ENCODE data around the gene GRM4. TPM values are rescaled to one million over a fixed set of nuclear protein-coding genes. Genes with fewer than 3 reads are reported as not detected.

The GRM4 gene
- total RNA-seq, 1 experiment from 2014 or later, result 5.6 TPM

- H4K20me1 ChIP-seq (ENCODE audit: control insufficient read depth, insufficient read depth, insufficient read length), result peaks cover 2% of the 10 kb centered on the region
- no peak overlapping the region for H2BK120ac ChIP-seq (ENCODE audit: low read depth, low read length, poor library complexity, severe bottlenecking)
- H2AK5ac ChIP-seq (ENCODE audit: insufficient read length, low read length), result no peak overlapping the region
- H2BK15ac ChIP-seq (ENCODE audit: low read depth, low read length), result no peak overlapping the region
- H3K56ac ChIP-seq (ENCODE audit: insufficient read length, low read depth, low read length), result no peak overlapping the region
- H3K27ac Mint-ChIP-seq, result no peak overlapping the region
- H3K18ac ChIP-seq (ENCODE audit: insufficient read length, low read depth, low read length), result no peak overlapping the region
- no peaks in the 10 kb centered on the region for H3K9me3 Mint-ChIP-seq
- no peak overlapping the region for H2AFZ ChIP-seq (ENCODE audit: low read length)
- no peak for DNase-seq
- H3K23me2 ChIP-seq (ENCODE audit: insufficient read length, low read depth, low read length, poor library complexity, severe bottlenecking), result no peaks in the 10 kb centered on the region
- H3K27ac ChIP-seq (ENCODE audit: insufficient read length, low read depth, low read length), result no peak overlapping the region
- H3K27me3 Mint-ChIP-seq (ENCODE audit: low read depth), result no peaks in the 10 kb centered on the region
- H3K79me2 ChIP-seq (ENCODE audit: insufficient read depth, low read length), result no peaks in the 10 kb centered on the region
- H3K4ac ChIP-seq (ENCODE audit: low read depth, low read length), result no peak overlapping the region
- H3K4me2 ChIP-seq (ENCODE audit: insufficient read depth, insufficient read length, low read length), result no peak overlapping the region
- H3K23ac ChIP-seq (ENCODE audit: insufficient read length, low read depth, low read length), result no peak overlapping the region
- peaks cover 17 to 37% of the 10 kb centered on the region in 2 experiments for H3K4me1 Mint-ChIP-seq
- no peak overlapping the region for H2BK5ac ChIP-seq (ENCODE audit: insufficient read length, low read length)
- H3T11ph ChIP-seq (ENCODE audit: low read length), result no peak overlapping the region
- no peak overlapping the region for H3K9ac ChIP-seq (ENCODE audit: extremely low read depth, insufficient read length, low read length)
- TF ChIP-seq CTCF (conservative IDR thresholded peaks at IDR 0.05), result no peak
- H3K4me1 ChIP-seq (ENCODE audit: insufficient read depth, low read length), result no peaks in the 10 kb centered on the region; the same call in 1 of the 2 replicates
- H3K9me3 ChIP-seq (ENCODE audit: control insufficient read depth, low read depth, low read length), result no peaks in the 10 kb centered on the region
- H3K36me3 Mint-ChIP-seq (ENCODE audit: insufficient read depth in 1 of 3, low read depth in 3 of 3), result no peaks in the 10 kb centered on the region
- no peak overlapping the region for H3K14ac ChIP-seq (ENCODE audit: insufficient read depth, low read length)
- H2BK20ac ChIP-seq (ENCODE audit: low read depth, low read length, poor library complexity, severe bottlenecking), result no peak overlapping the region
- H2BK12ac ChIP-seq (ENCODE audit: insufficient read length, low read depth, low read length), result no peak overlapping the region
- H4K8ac ChIP-seq (replicated peaks; ENCODE audit: insufficient read length, low read depth, low read length), result no peak overlapping the region
- no peaks in the 10 kb centered on the region for H3K27me3 ChIP-seq (ENCODE audit: insufficient read depth, low read length)
- no peak overlapping the region for H4K91ac ChIP-seq (ENCODE audit: insufficient read length, low read depth, low read length)
- no peaks in the 10 kb centered on the region for H3K79me1 ChIP-seq (ENCODE audit: insufficient read depth, low read depth, low read length, poor library complexity, severe bottlenecking)
- no CpG with 5 or more reads among the region's 6 CpGs for WGBS (ENCODE audit: extremely low coverage, insufficient read length, low lambda C conversion rate)
- no peak overlapping the region for H3K4me3 Mint-ChIP-seq
- H4K5ac ChIP-seq (ENCODE audit: insufficient read length, low read depth, low read length), result no peak overlapping the region
Observed at GRCh38 chr6:34102696-34103095, 43.2 kb downstream of the GRM4 start.

All from H9 (cell line).